GM19099 (cell line): ENCODE results near the gene TMF1.

Experiments
- POLR2A ChIP-seq: IDR thresholded peaks from 3 replicates; pipeline ENCODE4 v1.6.1; 2011; ENCODE audit warnings: low read depth; ENCODE audit not compliant: insufficient read length; ENCODE audit errors: extremely low read depth

The TMF1 gene

DNA sequence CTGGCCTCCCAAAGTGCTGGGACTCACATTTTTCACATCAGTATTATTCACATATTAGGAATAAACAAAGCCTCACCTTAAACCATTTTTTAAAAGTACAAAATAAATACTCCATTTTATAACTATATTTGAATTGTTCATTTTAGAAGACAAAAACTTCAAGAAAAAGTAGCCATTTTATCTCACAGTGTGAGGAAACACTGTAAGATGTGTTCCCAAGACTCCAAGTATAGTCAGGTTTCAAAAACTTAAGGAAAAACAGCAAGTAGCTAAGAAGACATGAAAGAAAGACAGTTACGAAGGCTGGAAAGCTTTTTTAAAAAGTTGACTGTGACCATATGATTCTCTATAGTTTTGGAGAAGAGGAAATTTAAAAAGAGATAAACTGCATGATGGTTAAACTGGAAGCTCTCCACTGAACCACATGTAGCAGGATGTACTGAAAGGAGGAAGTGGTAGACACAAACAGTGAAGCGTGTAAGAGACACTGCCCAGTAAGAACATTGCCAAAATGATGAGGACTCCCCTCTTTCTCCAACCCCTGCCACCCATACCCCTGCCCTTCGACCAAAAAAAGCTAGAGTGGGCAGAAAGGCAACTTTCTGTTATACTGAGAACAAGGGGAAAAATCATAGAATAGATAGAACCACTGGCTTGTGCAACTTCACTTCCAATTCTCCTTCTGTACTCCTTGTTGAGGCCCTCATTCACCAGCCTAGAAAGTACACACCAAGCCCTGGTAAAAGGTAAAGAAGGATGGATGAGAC lies 6.2 kb upstream of the TMF1 start:
- TF ChIP-seq POLR2A, result no peak

DNA sequence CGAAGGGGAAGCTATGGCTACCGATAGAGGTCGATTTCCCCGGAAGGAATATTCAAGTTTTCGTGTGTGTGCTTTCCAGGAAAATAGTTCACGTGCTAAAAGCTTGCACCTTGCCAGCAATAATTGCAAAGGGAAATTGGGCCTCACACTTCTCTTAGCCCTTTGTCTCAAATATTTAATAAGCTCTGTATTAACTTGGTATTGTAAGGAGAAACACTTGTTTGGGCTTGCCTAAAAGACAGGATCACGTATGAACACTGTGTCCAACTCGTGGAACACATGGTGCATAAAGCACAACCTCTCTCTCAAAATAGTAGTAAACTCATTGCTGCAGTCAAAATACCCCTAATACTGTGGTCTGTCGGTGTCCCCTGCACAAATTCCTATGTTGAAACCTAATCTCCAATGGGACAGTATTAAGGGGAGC lies 352 bp upstream of the TMF1 start:
- no peak for TF ChIP-seq POLR2A

DNA sequence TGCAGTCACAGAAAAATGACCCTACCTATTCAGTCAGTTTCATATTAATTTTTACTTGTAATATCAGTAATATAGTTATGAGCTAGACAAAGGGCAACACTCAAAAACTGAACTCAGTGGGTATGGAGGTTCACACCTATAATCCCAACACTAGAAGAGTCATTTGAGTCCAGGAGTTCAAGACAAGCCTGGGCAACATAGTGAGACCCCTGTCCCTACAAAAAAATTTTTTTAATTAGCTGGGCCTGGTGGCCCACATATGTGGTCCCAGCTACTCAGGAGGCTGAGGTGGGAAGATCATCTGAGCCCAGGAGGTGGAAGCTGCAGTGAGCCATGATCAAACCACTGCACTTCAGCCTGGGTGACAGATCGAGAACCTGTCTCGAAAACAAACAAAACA lies 3.1 kb downstream of the TMF1 start:
- TF ChIP-seq POLR2A, result no peak

DNA sequence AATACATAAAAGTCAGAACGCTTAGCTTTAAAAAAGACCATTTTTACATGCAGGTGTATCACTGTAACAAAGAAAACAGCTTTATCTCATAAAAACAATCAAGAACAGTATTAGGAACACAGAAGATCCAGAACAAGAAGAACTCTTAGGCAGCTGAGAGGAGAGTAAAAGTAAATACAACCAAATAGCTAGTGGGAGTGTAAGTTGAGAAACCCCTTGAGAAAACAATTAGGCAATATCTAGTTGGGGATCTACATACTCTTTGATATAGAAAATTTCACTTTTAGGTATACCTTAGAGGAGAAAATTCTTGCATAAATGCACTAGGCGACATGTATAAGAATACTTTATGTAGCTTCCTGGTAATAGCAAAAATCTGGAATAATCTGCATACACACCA lies 7.5 kb downstream of the TMF1 start:
- TF ChIP-seq POLR2A, result no peak

DNA sequence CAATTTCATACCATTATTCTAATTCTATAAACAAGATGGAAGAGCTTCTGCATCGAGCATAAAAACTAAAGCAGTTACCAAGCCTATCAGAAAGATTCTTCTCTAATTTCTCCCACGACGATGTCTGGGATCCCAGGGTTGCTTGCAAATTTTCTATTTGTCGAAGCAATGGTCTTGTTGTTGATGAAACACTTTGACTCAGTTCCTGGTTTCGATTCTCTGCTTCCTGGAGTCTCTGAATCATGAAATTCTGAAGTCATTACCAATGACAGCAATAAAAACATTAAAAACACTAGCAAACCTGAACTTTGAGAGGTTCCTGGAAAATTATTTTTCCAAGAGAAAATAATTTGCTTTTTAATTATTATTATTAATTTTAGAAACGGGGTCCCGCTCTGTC lies 18.7 kb downstream of the TMF1 start:
- no peak for TF ChIP-seq POLR2A

DNA sequence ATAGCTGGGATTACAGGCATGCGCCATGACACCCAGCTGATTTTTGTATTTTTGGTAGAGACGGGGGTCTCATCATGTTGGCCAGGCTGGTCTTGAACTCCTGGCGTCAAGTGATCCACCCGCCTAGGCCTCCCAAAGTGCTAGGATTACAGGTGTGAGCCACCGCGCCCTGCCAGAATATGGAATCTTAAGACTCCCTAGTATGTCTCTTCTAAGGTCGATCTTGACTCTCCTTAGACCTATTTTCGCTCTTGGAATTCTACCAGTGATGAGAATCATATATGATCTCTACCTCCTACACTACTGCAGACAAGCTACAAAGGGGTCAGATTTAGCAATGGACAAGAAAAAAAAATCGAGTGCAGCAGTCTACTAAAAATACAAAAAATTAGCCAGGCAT lies 19.4 kb downstream of the TMF1 start:
- no peak for TF ChIP-seq POLR2A

DNA sequence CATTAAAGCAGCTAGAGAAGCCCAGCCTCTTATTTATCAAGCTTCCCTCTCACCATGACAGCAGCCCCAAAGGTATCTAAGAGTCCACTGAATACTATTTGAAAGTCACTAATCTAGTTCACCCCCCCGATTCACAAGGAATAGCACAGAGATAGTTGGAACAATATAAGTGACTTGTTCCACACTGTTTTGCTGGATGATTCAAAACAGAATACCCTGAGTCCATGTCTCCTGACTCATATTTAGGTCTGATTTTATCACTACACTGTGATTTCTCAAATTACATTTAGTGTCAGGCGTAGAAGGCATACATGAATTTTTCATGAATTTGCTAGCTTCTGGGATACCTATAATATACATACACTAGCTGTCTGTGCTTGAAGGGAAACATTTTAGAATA lies 20.0 kb downstream of the TMF1 start:
- TF ChIP-seq POLR2A, result no peak

DNA sequence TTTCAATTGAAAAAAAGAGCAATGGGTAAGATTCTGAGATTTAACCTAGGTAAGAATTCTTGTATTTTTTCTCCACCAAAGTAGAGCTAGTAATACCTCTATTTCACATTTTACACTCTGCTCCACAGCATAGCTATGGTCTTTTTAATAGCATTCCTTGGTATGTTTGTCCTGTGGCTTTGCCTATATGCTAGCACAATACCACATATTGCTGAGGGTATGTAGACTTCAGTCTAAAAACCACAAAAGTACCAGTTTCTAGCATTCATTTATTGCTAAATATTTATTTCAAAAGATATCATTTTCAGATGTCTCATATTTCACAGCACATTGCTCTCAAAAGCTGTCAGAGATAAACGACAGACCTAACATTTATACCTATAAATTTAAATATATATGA lies 20.5 kb downstream of the TMF1 start:
- no peak for TF ChIP-seq POLR2A

DNA sequence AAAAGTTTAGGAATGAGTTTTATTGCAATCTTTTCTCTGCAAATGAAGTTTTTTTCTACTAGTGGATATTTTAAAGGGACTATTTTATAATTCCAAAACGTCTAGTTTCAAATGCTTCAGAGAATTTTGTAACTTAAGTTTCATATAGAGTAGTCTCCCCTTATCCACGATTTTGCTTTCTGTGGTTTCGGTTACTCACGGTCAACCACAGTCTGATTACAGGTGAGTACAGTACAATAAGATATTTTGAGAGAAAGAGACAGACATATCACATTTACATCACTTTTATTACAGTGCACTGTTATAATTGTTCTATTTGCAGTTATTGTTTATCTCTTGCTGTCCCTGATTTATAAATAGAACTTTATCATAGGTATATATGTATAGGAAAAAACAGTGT lies 31.3 kb downstream of the TMF1 start:
- TF ChIP-seq POLR2A, result no peak

DNA sequence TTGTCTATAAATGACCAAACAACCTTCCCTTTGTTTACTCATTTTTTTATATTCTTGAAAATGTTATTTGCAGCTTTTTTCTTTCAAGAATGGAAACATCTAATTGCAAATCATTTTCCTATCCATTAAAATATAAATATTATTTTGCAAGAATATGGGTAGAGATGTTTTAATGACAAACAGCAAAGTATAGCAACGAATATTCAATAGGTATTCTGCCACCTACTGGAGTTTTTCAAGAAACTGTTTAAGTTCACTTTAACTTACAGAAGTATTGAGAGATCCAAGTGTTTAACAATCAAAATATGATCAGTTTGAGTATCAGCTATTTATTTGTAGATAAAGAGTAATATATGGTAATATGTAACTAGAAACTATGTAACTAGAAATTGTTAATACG lies 31.7 kb downstream of the TMF1 start:
- TF ChIP-seq POLR2A, result no peak

DNA sequence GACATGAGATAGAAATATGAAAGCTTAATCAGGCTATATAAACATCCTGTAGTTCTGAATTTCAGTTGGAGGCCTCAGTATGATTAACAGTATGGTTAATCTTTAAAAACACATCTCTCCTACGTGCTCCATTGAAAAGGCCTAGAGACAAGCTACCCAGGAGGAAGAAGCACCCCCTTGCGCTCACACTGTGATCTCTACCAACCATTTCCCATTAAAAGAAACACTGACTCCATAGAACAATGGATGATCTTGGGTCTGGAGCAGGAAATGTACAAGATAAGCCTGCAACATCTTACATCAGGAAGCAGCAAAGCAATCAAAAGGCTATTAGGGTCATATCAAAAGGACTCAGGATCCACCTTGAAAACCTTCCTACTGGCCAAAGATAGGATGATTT lies 35.2 kb downstream of the TMF1 start:
- TF ChIP-seq POLR2A, result no peak

DNA sequence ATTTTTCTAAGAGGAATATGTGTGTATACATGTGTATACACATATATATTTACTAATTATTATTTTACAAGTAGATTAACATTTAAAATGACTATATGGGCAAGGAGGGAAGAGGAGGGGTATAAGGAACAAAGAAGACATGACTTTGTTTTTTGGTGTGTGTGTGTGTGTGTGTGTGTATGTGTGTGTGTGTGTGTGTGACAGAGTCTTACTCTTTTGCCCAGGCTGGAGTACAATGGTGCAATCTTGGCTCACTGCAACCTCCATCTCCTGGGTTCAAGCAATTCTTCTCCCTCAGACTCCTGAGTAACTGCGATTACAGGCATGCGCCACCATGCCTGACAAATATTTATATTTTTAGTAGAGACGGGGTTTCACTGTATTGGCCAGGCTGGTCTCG lies 36.0 kb downstream of the TMF1 start:
- TF ChIP-seq POLR2A, result no peak

DNA sequence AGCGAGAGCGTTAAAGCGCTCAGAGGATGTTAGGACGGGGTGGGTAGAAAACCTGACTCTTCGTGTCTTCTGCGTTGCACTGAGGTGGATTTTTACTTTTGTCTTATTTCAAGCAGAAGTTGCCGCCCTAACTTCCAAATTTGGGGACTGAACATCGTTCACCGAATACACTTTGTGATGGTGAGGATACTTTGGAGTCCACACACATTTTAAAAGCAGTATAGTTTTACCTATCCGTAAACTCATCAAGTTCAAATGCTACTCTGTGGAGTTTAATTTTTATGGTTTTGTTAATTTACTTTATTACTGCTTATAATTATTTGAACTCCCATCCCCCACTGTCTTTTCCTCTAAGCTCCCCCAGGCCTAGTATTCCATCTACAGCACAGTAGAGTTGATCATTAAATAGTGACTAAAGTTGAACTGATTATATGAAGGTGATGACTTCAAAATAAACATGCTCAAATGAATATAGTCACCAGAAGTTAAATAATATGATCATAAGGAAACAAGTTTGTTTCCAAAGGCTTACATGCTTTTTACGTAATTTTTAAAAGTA lies 38.0 kb downstream of the TMF1 start:
- TF ChIP-seq POLR2A, result no peak

DNA sequence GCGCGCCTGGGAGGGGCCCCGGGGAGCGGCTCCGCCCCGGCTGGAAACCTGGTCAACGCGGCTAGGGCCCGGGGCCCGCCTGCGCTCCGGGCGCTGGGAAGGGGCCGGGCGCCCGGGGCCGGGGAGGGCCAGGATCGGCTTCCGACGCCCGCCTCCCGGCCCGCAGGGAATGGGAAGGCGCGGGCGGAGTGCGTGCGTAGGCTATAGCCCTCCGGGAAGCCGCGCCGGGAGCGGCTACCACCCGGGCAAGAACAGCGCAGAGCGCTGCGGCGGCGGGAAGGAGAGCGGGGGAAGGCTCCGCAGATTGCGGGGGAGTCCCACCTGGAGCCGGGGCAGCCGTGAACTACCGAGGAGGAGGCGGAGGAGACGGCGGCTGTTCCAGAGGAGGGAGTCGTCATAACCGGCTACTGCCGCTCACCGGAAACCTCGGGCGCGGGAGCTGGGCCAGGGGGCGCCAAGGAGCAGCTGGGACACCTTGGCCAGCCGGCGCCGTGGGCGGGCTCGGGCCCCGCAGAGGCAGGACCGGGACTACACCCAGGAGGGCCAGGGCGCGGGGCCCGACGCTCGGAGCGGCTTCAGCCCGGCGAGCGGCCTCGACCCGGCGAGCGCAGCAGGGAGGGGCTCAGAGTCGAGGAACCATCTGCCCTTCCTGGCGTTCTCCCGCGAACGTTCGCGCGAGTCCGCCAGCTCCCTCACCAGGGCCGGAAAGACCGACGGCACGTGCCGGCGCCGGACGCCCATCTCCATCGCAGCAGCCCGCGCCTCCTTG lies 38.7 kb downstream of the TMF1 start, which contains the start of gene EOGT:
Gene EOGT (minus strand): TSS at position 432 of the 769 bp plus-strand sequence. CDS start 3,838 bp downstream, outside the sequence.
- TF ChIP-seq POLR2A, result peak; percentile 73

DNA sequence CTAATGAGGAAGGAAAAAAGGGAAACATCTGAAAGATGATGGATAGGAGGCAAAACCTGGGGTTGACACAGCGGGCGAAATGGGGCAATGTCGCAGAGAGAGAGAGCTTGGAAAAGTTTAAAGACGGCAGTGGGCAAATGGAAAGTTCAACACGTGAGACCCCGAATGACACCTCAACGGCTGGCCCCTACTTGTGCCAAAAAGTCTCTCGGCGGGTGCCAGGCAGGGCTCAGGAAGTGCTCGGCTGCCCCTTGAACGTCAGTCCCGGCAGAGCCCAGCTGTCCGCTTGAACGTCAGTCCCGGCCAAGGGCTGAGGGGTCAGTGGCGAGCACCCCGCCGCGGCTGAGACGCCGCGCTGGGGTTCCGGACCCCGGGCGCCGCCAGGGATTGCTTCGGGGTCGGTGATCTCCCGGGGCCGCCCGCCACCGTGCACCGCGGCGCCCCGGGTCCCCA lies 39.3 kb downstream of the TMF1 start:
- TF ChIP-seq POLR2A, result no peak
